ENCODE results near the gene DNMT3A. TPM values are rescaled to one million over a fixed set of nuclear protein-coding genes. Genes with fewer than 3 reads are reported as not detected.

DNMT3A gene
- total and polyA plus RNA-seq, 12 donors = 10.6 to 53.4 (median 25.0) TPM

DNA sequence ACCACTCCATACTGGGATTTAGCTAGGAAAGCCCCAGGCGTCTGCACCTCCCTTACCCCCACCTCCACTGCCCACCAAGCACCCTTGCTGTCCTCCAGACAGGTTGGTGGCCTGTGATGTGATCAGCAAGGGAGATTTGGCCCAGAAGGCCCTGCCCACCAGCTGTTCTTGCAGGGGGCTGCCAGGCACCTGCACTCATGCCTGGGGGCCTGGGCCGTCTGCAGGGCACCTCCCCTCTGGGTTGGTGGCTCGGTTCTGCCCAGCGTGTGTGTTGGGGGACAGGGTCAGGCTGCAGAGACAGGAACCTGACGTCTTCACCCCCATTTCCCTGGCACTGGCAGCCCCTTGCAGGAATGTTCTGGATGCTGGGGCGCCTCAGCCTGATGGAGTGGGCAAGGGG, 5.8 kb downstream of the DNMT3A start:
- intact Hi-C loops (cut with DNase I) = no loop called here
- DNase-seq = no peak
- 45 to 75% (median 53%) methylated on average over 2 to 6 of the region's 6 CpGs for WGBS, 4 donors
- Histone ChIP-seq H3K4me3 (no peak overlapping the region), H3K27me3 (no peaks in the 10 kb centered on the region), H3K36me3 (replicated peaks in 1 of 2) (no peaks in the 10 kb centered on the region), H3K4me1 (replicated peaks in 1 of 2) (peaks cover 29 to 83% of the 10 kb centered on the region in 2 donors), H3K9me3 (replicated peaks in 1 of 3) (no peaks in the 10 kb centered on the region), H3K27ac (peak overlapping the region in 3 of 5 donors; percentile 16 to 81 (median 62))
- no peak for TF ChIP-seq POLR2A (IDR thresholded peaks at IDR 0.05)
- TF ChIP-seq, protein P1, sequence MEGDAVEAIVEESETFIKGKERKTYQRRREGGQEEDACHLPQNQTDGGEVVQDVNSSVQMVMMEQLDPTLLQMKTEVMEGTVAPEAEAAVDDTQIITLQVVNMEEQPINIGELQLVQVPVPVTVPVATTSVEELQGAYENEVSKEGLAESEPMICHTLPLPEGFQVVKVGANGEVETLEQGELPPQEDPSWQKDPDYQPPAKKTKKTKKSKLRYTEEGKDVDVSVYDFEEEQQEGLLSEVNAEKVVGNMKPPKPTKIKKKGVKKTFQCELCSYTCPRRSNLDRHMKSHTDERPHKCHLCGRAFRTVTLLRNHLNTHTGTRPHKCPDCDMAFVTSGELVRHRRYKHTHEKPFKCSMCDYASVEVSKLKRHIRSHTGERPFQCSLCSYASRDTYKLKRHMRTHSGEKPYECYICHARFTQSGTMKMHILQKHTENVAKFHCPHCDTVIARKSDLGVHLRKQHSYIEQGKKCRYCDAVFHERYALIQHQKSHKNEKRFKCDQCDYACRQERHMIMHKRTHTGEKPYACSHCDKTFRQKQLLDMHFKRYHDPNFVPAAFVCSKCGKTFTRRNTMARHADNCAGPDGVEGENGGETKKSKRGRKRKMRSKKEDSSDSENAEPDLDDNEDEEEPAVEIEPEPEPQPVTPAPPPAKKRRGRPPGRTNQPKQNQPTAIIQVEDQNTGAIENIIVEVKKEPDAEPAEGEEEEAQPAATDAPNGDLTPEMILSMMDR (IDR thresholded peaks at IDR 0.05) = no peak

DNA sequence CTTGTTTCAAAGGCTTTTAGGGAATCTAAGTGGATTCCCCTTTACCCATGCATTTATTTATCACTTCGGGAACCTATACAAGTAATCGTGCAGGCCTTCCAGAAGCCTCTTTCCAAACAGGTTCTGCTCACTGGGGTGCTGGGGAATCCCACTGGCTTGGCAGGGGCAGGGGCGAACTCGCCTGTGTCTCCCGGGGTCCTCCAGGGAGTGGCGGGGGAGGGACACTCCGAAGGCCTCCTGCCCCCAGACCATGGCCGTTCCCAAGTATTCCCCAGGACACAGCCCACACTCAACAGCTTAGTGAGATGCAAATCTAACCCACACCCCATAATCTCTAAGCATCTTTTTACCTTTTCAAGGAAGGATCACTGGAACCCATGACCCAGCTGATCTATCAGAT, 6.5 kb downstream of the DNMT3A start:
- peaks cover 28 to 87% of the 10 kb centered on the region in 2 donors for H3K4me1 ChIP-seq (replicated peaks in 1 of 2)
- no peaks in the 10 kb centered on the region for H3K36me3 ChIP-seq (replicated peaks in 1 of 2)
- no peak overlapping the region for H3K4me3 ChIP-seq
- H3K9me3 ChIP-seq (replicated peaks in 1 of 3) = no peaks in the 10 kb centered on the region
- no peaks in the 10 kb centered on the region for H3K27me3 ChIP-seq
- intact Hi-C loops (cut with DNase I) = no loop called here
- peak overlapping the region in 2 of 5 donors; percentile 57 to 81 for H3K27ac ChIP-seq
- DNase-seq = no peak
- TF ChIP-seq, protein P1 (IDR thresholded peaks at IDR 0.05) = no peak
- TF ChIP-seq POLR2A (IDR thresholded peaks at IDR 0.05) = no peak
- WGBS, 4 donors = 74 to 81% (median 75%) methylated on average over 7 to 8 of the region's 8 CpGs

DNA sequence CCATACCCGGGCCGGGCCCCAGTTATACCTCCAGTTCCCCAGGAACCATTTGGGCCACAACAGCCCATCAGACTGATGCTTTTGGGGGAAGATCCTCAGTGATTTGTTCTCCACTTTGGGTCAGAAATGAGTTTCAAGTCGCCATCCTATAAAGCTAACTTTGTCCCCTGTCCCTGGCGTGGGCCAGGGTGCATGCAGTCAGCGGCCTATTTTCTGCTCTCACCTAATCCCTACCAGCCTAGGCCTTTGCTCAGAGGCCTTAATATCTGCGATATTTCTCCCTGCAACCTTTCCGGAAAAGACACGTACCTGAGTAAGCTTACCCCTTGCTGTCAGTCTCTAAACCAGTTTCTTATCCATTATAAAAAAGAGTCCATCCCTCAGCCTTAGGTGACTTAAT, 7.2 kb downstream of the DNMT3A start:
- intact Hi-C loops (cut with DNase I) = no loop called here
- TF ChIP-seq, protein P1 (IDR thresholded peaks at IDR 0.05) = no peak
- TF ChIP-seq POLR2A (IDR thresholded peaks at IDR 0.05) = no peak
- Histone ChIP-seq H3K9me3 (replicated peaks in 1 of 3) (no peaks in the 10 kb centered on the region), H3K27ac (no peak overlapping the region), H3K27me3 (no peaks in the 10 kb centered on the region), H3K4me3 (no peak overlapping the region), H3K4me1 (replicated peaks in 1 of 2) (peaks cover 22 to 85% of the 10 kb centered on the region in 2 donors), H3K36me3 (replicated peaks in 1 of 2) (no peaks in the 10 kb centered on the region)
- WGBS, 4 donors = 87 to 94% (median 88%) methylated on average over 8 of the region's 8 CpGs
- no peak for DNase-seq

DNA sequence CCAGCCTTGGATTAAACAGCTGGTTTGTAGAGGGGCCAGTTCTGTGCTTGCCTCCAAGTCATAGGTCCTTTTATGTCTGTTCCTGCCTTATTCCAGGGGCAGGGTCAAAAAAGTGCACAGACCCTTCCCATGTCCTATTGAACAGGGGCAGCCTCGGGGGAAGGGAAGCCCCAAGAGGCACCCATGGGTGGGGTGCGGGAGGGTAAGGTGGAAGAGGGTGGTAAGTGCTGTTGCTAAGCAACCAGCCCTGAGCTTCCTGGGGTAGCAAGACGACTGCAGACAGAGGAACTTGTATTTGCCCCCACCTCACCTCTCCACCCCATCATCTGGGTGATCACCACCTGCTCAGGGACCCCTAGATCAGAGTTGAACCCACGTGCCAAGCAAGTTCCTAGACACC, 7.7 kb downstream of the DNMT3A start:
- H3K27me3 ChIP-seq = no peaks in the 10 kb centered on the region
- no peak overlapping the region for H3K27ac ChIP-seq
- no peaks in the 10 kb centered on the region for H3K9me3 ChIP-seq (replicated peaks in 1 of 3)
- no peak overlapping the region for H3K4me3 ChIP-seq
- intact Hi-C loops (cut with DNase I) = no loop called here
- WGBS, 4 donors = 63 to 83% (median 72%) methylated on average over 4 of the region's 4 CpGs
- TF ChIP-seq, protein P1 (IDR thresholded peaks at IDR 0.05) = no peak
- no peak for TF ChIP-seq POLR2A (IDR thresholded peaks at IDR 0.05)
- H3K36me3 ChIP-seq (replicated peaks in 1 of 2) = no peaks in the 10 kb centered on the region
- H3K4me1 ChIP-seq (replicated peaks in 1 of 2) = peaks cover 17 to 80% of the 10 kb centered on the region in 2 donors
- DNase-seq = no peak
